Activated naive CD8-positive, alpha-beta T cell treated with anti-CD3 and anti-CD28 coated beads, Interleukin-2, amount 50 U/mL, for 24 hours (primary cell): ENCODE results near the gene PDE4D.
A peak's percentile ranks its signal among the peaks of the same experiment; 100 is the strongest.
"Not testable (repeated sequence)": the region's sequence is repeated elsewhere in the genome, so short reads cannot be mapped to it uniquely, and the experiment has no call there.

Experiments
- ATAC-seq: fragments of 150-1000 bp; cut with Tn5 transposase; one replicate; pipeline ENCODE4 v1.10.0; 2021
- DNase-seq: peaks from one replicate; pipeline ENCODE4 v3.0.0; 2021
- H3K27ac Mint-ChIP-seq: one replicate; pipeline ENCODE4 v1.8.0; 2021; ENCODE audit warnings: mild to moderate bottlenecking, mixed read lengths
- H3K27me3 Mint-ChIP-seq: one replicate; pipeline ENCODE4 v1.8.0; 2021; ENCODE audit warnings: mixed read lengths
- H3K36me3 Mint-ChIP-seq: one replicate; pipeline ENCODE4 v1.8.0; 2021; ENCODE audit warnings: low read depth, mixed read lengths
- H3K4me1 Mint-ChIP-seq: one replicate; pipeline ENCODE4 v1.8.0; 2021; ENCODE audit warnings: mixed read lengths
- H3K4me3 Mint-ChIP-seq: one replicate; pipeline ENCODE4 v1.8.0; 2021; ENCODE audit warnings: mild to moderate bottlenecking, moderate library complexity, mixed read lengths
- H3K9me3 Mint-ChIP-seq: one replicate; pipeline ENCODE4 v1.8.0; 2021; ENCODE audit warnings: mixed read lengths

Gene PDE4D

GRCh38 chr5:59065554-59065953 lies 828.0 kb downstream of the PDE4D start:
- Mint-ChIP-seq H3K4me3 (no peak overlapping the region), H3K27ac (no peak overlapping the region), H3K4me1 (peaks cover 8% of the 10 kb centered on the region), H3K27me3 (no peaks in the 10 kb centered on the region), H3K36me3 (no peaks in the 10 kb centered on the region), H3K9me3 (no peaks in the 10 kb centered on the region)
- no peak for ATAC-seq
- DNase-seq, result no peak

DNA sequence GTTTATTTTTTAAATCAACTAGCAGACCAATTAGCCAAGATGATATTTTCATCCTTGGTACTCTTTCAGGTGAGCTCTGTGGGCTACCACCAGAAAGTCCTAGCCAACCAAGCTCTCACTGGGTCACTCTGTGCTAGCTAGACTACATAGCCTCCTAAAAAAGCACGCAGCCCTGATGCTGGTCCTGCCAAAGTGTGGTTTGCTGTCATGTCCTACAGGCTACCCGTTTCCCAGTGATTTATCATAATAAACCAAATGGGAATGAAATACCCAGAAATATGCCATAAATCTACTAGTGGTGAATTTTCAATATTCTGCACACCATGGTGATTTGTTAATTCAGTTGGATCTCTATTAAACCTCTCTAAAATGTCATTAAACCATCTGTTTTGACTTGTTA lies 829.2 kb downstream of the PDE4D start:
- ATAC-seq (no peak), DNase-seq (no peak)
- no peaks in the 10 kb centered on the region for H3K27me3 Mint-ChIP-seq
- H3K27ac Mint-ChIP-seq, result no peak overlapping the region
- peaks cover 8% of the 10 kb centered on the region for H3K4me1 Mint-ChIP-seq
- no peak overlapping the region for H3K4me3 Mint-ChIP-seq
- no peaks in the 10 kb centered on the region for H3K9me3 Mint-ChIP-seq
- H3K36me3 Mint-ChIP-seq, result no peaks in the 10 kb centered on the region

GRCh38 chr5:59062986-59063683 lies 830.4 kb downstream of the PDE4D start:
- no peaks in the 10 kb centered on the region for H3K27me3 Mint-ChIP-seq
- ATAC-seq (no peak), DNase-seq (no peak)
- H3K36me3 Mint-ChIP-seq, result no peaks in the 10 kb centered on the region
- H3K4me1 Mint-ChIP-seq, result peaks cover 8% of the 10 kb centered on the region
- H3K4me3 Mint-ChIP-seq, result no peak overlapping the region
- no peaks in the 10 kb centered on the region for H3K9me3 Mint-ChIP-seq
- no peak overlapping the region for H3K27ac Mint-ChIP-seq

GRCh38 chr5:59061377-59061776 lies 832.1 kb downstream of the PDE4D start:
- no peak for DNase-seq
- no peak for ATAC-seq
- no peaks in the 10 kb centered on the region for H3K27me3 Mint-ChIP-seq
- H3K27ac Mint-ChIP-seq, result no peak overlapping the region
- H3K4me1 Mint-ChIP-seq, result peaks cover 4% of the 10 kb centered on the region
- H3K9me3 Mint-ChIP-seq, result no peaks in the 10 kb centered on the region
- no peak overlapping the region for H3K4me3 Mint-ChIP-seq
- no peaks in the 10 kb centered on the region for H3K36me3 Mint-ChIP-seq

GRCh38 chr5:59058969-59059687 lies 834.4 kb downstream of the PDE4D start:
- Mint-ChIP-seq H3K36me3 (no peaks in the 10 kb centered on the region), H3K4me1 (no peaks in the 10 kb centered on the region), H3K27me3 (no peaks in the 10 kb centered on the region), H3K4me3 (no peak overlapping the region), H3K27ac (no peak overlapping the region), H3K9me3 (no peaks in the 10 kb centered on the region)
- ATAC-seq, result no peak
- DNase-seq, result no peak

GRCh38 chr5:59058237-59058636 lies 835.3 kb downstream of the PDE4D start:
- Mint-ChIP-seq H3K27me3 (no peaks in the 10 kb centered on the region), H3K9me3 (no peaks in the 10 kb centered on the region), H3K27ac (no peak overlapping the region), H3K4me3 (no peak overlapping the region), H3K36me3 (no peaks in the 10 kb centered on the region), H3K4me1 (no peaks in the 10 kb centered on the region)
- DNase-seq (no peak), ATAC-seq (no peak)

DNA sequence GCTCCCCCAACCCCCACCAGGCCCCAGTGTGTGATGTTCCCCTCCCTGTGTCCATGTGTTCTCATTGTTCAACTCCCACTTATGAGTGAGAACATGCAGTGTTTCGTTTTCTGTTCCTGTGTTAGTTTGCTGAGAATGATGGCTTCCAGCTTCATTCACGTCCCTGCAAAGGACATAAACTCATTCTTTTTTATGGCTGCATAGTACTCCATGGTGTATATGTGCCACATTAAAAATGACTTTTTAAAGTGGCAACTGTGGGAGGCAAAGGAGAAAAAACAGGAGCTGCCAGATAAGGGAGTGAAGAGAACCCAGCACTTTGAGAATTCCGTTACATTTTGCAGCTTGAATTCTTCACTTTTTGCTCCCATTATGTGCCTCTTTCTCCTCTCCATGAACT lies 836.9 kb downstream of the PDE4D start:
- H3K4me1 Mint-ChIP-seq, H3K4me3 Mint-ChIP-seq, H3K9me3 Mint-ChIP-seq, ATAC-seq, H3K27ac Mint-ChIP-seq, H3K27me3 Mint-ChIP-seq, H3K36me3 Mint-ChIP-seq, DNase-seq: not testable (repeated sequence)

DNA sequence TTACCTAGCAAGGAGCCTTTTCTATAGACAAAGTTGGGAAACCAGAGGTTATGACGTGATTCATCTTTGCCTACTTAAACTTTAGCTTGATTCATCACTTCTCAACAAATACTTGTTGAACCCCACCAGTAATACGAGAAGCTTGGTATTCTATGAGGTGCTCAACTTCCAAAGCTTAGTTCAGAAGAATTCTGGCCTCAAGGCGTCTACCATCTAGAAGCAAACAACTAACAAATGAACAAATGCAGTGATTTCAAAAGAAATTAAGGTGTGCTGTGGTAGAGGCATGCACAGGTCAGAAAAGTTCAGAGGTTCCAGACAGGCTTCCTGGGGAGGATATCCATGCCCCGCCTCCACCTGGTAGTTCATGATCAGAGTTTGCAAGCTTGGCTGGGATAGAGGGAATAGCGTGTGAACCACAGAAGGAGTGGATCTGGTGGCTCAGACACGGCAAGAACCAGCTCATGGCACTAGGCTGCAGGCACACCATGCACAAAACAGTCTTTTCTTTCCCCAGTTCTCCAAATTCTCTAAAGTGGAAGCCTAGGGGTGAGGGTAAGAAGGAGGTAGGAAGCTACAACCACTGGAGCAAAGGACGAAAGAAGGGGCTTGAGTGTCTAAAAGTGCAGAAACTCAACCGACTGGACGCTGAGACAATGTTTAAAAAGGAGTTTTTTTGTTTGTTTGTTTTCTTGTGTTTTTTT lies 837.6 kb downstream of the PDE4D start:
- Mint-ChIP-seq H3K36me3 (no peaks in the 10 kb centered on the region), H3K4me1 (no peaks in the 10 kb centered on the region)

GRCh38 chr5:59054963-59055528 lies 838.5 kb downstream of the PDE4D start:
- no peak overlapping the region for H3K27ac Mint-ChIP-seq
- H3K27me3 Mint-ChIP-seq, result no peaks in the 10 kb centered on the region
- ATAC-seq (no peak), DNase-seq (no peak)
- H3K4me1 Mint-ChIP-seq, result no peaks in the 10 kb centered on the region
- H3K36me3 Mint-ChIP-seq, result no peaks in the 10 kb centered on the region
- H3K4me3 Mint-ChIP-seq, result no peak overlapping the region
- no peaks in the 10 kb centered on the region for H3K9me3 Mint-ChIP-seq

More for the DNA sequence above, 837.6 kb downstream of the PDE4D start:
- no peak overlapping the region for H3K4me3 Mint-ChIP-seq
- H3K27me3 Mint-ChIP-seq, result no peaks in the 10 kb centered on the region
- DNase-seq, result no peak
- H3K9me3 Mint-ChIP-seq, result no peaks in the 10 kb centered on the region
- no peak for ATAC-seq
- H3K27ac Mint-ChIP-seq, result no peak overlapping the region

DNA sequence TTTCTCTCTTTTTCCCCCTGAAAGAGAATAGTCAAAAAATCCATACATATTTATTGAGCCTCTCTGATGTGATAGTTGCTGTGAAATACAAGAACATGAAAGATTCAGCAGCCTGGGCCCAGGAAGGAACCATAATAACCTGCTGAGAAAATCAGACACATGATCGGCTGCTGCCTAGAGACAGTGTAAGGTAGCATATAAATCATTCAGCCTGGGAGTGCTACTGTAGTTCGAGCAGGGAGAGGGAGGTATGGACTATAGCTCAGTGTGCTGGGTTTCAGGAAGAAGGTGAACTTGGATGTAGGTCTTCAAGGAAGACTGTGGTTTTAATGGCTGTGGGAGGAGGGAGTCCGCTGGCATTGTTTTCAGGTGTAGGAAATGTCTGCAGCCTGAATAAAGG lies 841.6 kb downstream of the PDE4D start:
- no peak overlapping the region for H3K27ac Mint-ChIP-seq
- H3K9me3 Mint-ChIP-seq, result no peaks in the 10 kb centered on the region
- H3K4me1 Mint-ChIP-seq, result no peaks in the 10 kb centered on the region
- DNase-seq (no peak), ATAC-seq (no peak)
- H3K27me3 Mint-ChIP-seq, result no peaks in the 10 kb centered on the region
- H3K36me3 Mint-ChIP-seq, result no peaks in the 10 kb centered on the region
- H3K4me3 Mint-ChIP-seq, result no peak overlapping the region

- Mint-ChIP-seq H3K36me3 (no peaks in the 10 kb centered on the region), H3K4me1 (peaks cover 3% of the 10 kb centered on the region), H3K4me3 (no peak overlapping the region), H3K27ac (no peak overlapping the region), H3K9me3 (peaks cover 3% of the 10 kb centered on the region), H3K27me3 (no peaks in the 10 kb centered on the region)
- ATAC-seq (no peak), DNase-seq (no peak)
These were observed 844.4 kb downstream of the PDE4D start for GRCh38 chr5:59049095-59049494.

DNA sequence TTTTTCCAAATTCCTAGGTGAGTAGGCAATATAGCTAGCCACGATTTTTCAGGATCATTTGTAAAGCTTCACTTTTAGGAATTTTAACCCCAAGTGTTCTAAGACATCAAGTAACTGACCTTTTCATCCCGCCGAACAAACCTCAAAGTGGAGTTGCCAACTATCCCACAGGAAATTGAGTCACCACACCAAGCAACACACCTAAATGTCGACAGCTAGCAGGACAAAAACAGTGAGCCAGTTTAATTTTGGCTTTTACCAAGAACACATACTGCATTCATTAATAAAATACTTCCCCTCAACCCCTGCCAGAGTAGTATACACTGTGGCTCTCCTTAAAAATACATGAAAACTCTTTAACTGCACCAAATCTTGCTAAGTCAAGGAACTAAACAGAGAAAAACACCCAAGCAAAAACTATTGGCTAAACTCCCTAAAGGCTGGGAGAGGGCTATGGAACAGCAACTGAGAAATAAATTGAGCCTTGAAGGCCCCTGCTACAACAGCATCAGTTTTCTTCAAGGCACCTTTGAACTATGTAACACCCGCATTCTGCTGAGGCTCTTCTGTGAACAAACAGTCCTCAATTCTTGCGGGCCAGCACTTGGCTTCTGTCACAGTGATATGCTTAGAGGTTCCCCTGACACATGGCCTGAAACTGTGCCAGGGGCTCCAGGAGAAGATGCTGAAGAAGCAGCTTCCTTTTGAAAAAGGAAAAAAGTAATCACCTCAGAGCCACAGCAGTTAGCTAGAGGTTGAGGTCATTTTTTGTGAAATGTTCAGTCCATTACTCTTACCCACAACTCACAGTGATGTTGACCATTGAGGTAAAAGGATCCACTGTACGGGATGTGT lies 851.1 kb downstream of the PDE4D start:
- DNase-seq, result peak; percentile 36
- peak overlapping the region; percentile 90 for H3K27ac Mint-ChIP-seq
- ATAC-seq, result peak; percentile 16
- peaks cover 36% of the 10 kb centered on the region for H3K4me1 Mint-ChIP-seq
- H3K9me3 Mint-ChIP-seq, result peaks cover 3% of the 10 kb centered on the region
- peak overlapping the region; percentile 86 for H3K4me3 Mint-ChIP-seq
- peaks cover 6% of the 10 kb centered on the region for H3K36me3 Mint-ChIP-seq
- H3K27me3 Mint-ChIP-seq, result no peaks in the 10 kb centered on the region

DNA sequence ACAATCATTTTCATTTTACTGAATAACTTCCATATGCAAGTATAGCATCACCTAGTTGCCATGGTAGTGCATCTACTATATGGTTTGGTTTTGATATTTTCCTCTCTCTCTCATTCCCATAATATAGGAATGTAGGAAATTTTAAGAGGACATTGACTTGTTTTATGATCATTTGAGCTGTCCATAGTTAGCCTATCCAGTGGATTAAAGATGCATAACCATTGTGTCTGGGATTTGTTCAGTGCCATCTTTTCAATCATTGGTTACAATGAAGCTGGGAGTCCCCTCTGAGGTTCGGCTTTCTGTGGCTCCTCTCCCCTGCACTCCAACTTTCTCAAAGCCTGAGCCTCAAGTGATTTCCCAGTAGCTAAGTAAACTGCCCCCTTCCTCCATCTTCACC lies 852.2 kb downstream of the PDE4D start:
- no peak for ATAC-seq
- H3K27me3 Mint-ChIP-seq, result no peaks in the 10 kb centered on the region
- no peak for DNase-seq
- peak overlapping the region; percentile 86 for H3K4me3 Mint-ChIP-seq
- H3K27ac Mint-ChIP-seq, result peak overlapping the region; percentile 41
- H3K9me3 Mint-ChIP-seq, result peaks cover 3% of the 10 kb centered on the region
- peaks cover 16% of the 10 kb centered on the region for H3K36me3 Mint-ChIP-seq
- H3K4me1 Mint-ChIP-seq, result peaks cover 41% of the 10 kb centered on the region

DNA sequence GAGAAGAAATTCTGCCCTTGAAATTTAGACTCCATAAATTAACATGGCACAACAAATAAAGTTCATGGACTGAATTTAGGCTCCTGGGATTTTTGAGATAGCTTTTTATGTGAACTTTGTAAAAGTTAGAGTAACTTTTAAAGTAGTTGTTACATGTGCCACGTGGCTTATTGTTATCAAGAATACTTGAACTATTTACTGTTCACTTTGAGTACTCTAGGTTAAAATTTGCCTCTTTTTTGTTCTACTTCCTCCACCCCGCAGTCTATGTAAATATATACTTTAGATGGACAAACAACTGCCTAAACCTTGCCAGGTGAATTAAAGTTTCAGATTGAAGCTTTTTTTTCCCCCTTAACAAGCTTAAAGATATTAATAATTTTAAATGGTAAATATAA lies 852.7 kb downstream of the PDE4D start:
- H3K4me3 Mint-ChIP-seq, result peak overlapping the region; percentile 86
- H3K36me3 Mint-ChIP-seq, result peaks cover 20% of the 10 kb centered on the region
- H3K27me3 Mint-ChIP-seq, result no peaks in the 10 kb centered on the region
- peaks cover 3% of the 10 kb centered on the region for H3K9me3 Mint-ChIP-seq
- DNase-seq (no peak), ATAC-seq (no peak)
- peak overlapping the region; percentile 90 for H3K27ac Mint-ChIP-seq
- H3K4me1 Mint-ChIP-seq, result peaks cover 46% of the 10 kb centered on the region
